OCI-LY7 (cell line): Measurements from ENCODE around the gene SNRPN.
"Not testable (repeated sequence)": the region's sequence is repeated elsewhere in the genome, so short reads cannot be mapped to it uniquely, and the experiment has no call there.

ENCODE experiments used
- CTCF ChIP-seq: fragments of 200-600 bp; sonication (generic); conservative IDR thresholded peaks from 2 replicates; pipeline ENCODE4 v1.5.1; 2014; ENCODE audit warnings: mild to moderate bottlenecking, antibody characterized with exemption, low read length, moderate library complexity, mixed read lengths
- EZH2phosphoT487 ChIP-seq: fragments of 200-600 bp; sonication (generic); IDR thresholded peaks from 2 replicates; pipeline ENCODE4 v1.6.1; 2018; ENCODE audit warnings: low read depth, borderline replicate concordance, mild to moderate bottlenecking, mixed run types, antibody characterized with exemption, low read length, moderate library complexity, mixed read lengths

- TF ChIP-seq CTCF, EZH2phosphoT487: not testable (repeated sequence)
These were observed 32.0 kb upstream of the SNRPN start for GRCh38 chr15:24922781-24923180.
